Heart left ventricle (tissue), 13 donors: ENCODE data around the gene SHPK.

Experiments
- CTCF ChIP-seq, 12 donors: fragments of 200-600 bp; sonication (generic) in 4 of 12; IDR thresholded peaks; one replicate each; pipeline versions ENCODE4 v1.5.0 to v1.8.0; 2018 to 2022; ENCODE audit warnings: antibody characterized with exemption in 12 of 12, mild to moderate bottlenecking in 5 of 12
- POLR2A ChIP-seq, 2 donors: fragments of 450-650 bp; IDR thresholded peaks; one replicate each; pipeline ENCODE4 v1.6.1; 2017; ENCODE audit warnings: antibody characterized with exemption in 2 of 2, mild to moderate bottlenecking in 2 of 2, moderate library complexity in 2 of 2
- donor health status: ischemic (EF 13 %, LVEDD 7.1; RV severe dilation, severe dysfunction).
- donor health status: DM: no; HTN: yes; CAD: no.
- donor health status: DM: no; HTN: no; CAD: no.
- donor health status: ischemic (EF 25% LVEDD 6.9; RV normal size, moderate dysfunction).
- donor health status: ischemic (EF 25% LVEDD 5.7; RV mildly dilated, moderate dysfunction).
- donor health status: ischemic (EF 35%, LVEDD 5.7; RV mildly dilated, moderate dysfunction).
- donor health status: nonischemic (EF 11% LVEDD 7.7; RV severe dilation, severe dysfunction).
- donor health status: DM: yes; HTN: yes; CAD: no.
- donor health status: PGD.
- donor health status: ischemic (EF 29% LVEDD 5.4; RV normal size, mild dysfunction).
- donor health status: nonischemic (EF 23%, LVEDD 6.1; RV moderate dilation, normal function).

- no peak for TF ChIP-seq CTCF (IDR thresholded peaks at IDR 0.05)
- TF ChIP-seq POLR2A (IDR thresholded peaks at IDR 0.05) = no peak
These were observed 43.7 kb downstream of the SHPK start for GRCh38 chr17:3592216-3592860.
